ENCODE measurements around the gene LOXL1. TPM values are rescaled to one million over a fixed set of nuclear protein-coding genes. Genes with fewer than 3 reads are reported as not detected.

The LOXL1 gene
- polyA plus RNA-seq, 1 of the 3 experiments (the other 2 are of a cell fraction): 50.3 TPM

DNA sequence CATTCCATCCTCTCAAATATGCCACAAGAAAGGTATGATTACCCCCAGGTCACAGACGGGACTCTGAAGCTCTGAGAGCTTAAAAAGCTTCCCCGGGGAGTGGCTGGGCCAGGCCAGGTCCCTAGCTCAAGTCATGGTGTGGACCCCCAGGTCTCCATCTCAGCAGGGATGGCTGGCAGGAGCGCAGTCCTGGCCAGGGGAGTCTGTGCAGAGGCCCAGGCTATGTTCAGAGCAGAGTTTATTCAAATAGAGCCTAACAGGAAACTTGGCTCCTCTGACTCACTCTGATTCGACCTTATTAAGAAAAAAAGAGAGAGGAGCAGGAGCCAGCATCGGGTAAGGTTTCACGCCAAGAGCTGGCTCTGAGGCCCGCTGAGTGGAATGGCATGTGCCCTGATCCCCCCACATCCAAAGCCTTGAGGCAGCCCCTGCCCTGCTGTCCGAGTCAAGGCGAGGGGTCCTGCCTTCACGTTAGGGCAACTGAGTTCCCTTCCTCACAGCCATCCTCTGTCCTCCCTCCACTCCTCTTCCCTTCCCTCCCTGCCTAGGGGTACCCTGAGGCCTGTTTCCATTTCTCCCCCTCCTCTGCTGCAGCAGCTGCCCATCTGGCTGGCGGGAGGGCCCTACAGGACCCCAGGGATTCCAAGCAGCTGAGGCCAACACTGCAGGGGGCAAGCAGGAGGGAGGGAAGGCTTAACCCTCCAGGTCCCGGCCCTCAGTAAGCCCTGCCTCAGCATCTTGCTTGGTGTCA is 1.9 kb upstream of the LOXL1 start (continued):
- TF ChIP-seq RXRA (IDR thresholded peaks at IDR 0.05; ENCODE audit: borderline replicate concordance, low read depth): peak; percentile 65; the same call in 1 of the 2 replicates
- TF ChIP-seq, protein P1, sequence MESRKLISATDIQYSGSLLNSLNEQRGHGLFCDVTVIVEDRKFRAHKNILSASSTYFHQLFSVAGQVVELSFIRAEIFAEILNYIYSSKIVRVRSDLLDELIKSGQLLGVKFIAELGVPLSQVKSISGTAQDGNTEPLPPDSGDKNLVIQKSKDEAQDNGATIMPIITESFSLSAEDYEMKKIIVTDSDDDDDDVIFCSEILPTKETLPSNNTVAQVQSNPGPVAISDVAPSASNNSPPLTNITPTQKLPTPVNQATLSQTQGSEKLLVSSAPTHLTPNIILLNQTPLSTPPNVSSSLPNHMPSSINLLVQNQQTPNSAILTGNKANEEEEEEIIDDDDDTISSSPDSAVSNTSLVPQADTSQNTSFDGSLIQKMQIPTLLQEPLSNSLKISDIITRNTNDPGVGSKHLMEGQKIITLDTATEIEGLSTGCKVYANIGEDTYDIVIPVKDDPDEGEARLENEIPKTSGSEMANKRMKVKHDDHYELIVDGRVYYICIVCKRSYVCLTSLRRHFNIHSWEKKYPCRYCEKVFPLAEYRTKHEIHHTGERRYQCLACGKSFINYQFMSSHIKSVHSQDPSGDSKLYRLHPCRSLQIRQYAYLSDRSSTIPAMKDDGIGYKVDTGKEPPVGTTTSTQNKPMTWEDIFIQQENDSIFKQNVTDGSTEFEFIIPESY (IDR thresholded peaks at IDR 0.05; ENCODE audit: borderline replicate concordance, low read depth): 0 out of 2 replicates have a peak, but pooled peaks have one; percentile 50
- peak; percentile 76 for TF ChIP-seq TEAD4 (IDR thresholded peaks at IDR 0.05; ENCODE audit: borderline replicate concordance, insufficient read depth)
- no peak for TF ChIP-seq MXI1 (IDR thresholded peaks at IDR 0.05; ENCODE audit: low read depth, low read length)
- no peak for TF ChIP-seq RCOR1 (IDR thresholded peaks at IDR 0.05; ENCODE audit: low read length)
- TF ChIP-seq MEF2A (IDR thresholded peaks at IDR 0.05; ENCODE audit: borderline replicate concordance, low read depth): no peak
- TF ChIP-seq, protein P2, sequence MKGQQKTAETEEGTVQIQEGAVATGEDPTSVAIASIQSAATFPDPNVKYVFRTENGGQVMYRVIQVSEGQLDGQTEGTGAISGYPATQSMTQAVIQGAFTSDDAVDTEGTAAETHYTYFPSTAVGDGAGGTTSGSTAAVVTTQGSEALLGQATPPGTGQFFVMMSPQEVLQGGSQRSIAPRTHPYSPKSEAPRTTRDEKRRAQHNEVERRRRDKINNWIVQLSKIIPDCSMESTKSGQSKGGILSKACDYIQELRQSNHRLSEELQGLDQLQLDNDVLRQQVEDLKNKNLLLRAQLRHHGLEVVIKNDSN (IDR thresholded peaks at IDR 0.05; ENCODE audit: borderline replicate concordance, low read depth): no peak
- no peak for TF ChIP-seq RFX5 (IDR thresholded peaks at IDR 0.05; ENCODE audit: low read length)
- TF ChIP-seq, protein P3, sequence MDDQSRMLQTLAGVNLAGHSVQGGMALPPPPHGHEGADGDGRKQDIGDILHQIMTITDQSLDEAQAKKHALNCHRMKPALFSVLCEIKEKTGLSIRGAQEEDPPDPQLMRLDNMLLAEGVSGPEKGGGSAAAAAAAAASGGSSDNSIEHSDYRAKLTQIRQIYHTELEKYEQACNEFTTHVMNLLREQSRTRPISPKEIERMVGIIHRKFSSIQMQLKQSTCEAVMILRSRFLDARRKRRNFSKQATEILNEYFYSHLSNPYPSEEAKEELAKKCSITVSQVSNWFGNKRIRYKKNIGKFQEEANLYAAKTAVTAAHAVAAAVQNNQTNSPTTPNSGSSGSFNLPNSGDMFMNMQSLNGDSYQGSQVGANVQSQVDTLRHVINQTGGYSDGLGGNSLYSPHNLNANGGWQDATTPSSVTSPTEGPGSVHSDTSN (IDR thresholded peaks at IDR 0.05): peak; percentile 65
- no peak for TF ChIP-seq SIN3A (IDR thresholded peaks at IDR 0.05; ENCODE audit: borderline replicate concordance, low read depth, low read length)
- no peak for TF ChIP-seq NRF1 (IDR thresholded peaks at IDR 0.05; ENCODE audit: low read depth, low read length)
- peak in 1 of 2 experiments; percentile 69; a peak in 2 of 4 replicates for TF ChIP-seq EP300 (IDR thresholded peaks at IDR 0.05; ENCODE audit: borderline replicate concordance in 1 of 2, low read depth in 1 of 2, low read length in 1 of 2)
- TF ChIP-seq, protein P4, sequence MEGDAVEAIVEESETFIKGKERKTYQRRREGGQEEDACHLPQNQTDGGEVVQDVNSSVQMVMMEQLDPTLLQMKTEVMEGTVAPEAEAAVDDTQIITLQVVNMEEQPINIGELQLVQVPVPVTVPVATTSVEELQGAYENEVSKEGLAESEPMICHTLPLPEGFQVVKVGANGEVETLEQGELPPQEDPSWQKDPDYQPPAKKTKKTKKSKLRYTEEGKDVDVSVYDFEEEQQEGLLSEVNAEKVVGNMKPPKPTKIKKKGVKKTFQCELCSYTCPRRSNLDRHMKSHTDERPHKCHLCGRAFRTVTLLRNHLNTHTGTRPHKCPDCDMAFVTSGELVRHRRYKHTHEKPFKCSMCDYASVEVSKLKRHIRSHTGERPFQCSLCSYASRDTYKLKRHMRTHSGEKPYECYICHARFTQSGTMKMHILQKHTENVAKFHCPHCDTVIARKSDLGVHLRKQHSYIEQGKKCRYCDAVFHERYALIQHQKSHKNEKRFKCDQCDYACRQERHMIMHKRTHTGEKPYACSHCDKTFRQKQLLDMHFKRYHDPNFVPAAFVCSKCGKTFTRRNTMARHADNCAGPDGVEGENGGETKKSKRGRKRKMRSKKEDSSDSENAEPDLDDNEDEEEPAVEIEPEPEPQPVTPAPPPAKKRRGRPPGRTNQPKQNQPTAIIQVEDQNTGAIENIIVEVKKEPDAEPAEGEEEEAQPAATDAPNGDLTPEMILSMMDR (IDR thresholded peaks at IDR 0.05): no peak
- TF ChIP-seq, protein P5, sequence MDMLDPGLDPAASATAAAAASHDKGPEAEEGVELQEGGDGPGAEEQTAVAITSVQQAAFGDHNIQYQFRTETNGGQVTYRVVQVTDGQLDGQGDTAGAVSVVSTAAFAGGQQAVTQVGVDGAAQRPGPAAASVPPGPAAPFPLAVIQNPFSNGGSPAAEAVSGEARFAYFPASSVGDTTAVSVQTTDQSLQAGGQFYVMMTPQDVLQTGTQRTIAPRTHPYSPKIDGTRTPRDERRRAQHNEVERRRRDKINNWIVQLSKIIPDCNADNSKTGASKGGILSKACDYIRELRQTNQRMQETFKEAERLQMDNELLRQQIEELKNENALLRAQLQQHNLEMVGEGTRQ (IDR thresholded peaks at IDR 0.05; ENCODE audit: borderline replicate concordance, low read depth, low read length): no peak
- TF ChIP-seq SMC3 (IDR thresholded peaks at IDR 0.05; ENCODE audit: low read depth, low read length): no peak
- TF ChIP-seq FOXM1 (IDR thresholded peaks at IDR 0.05; ENCODE audit: low read depth): peak; percentile 44; the same call in 1 of the 2 replicates
- TF ChIP-seq NFIC (IDR thresholded peaks at IDR 0.05; ENCODE audit: borderline replicate concordance): peak; percentile 94
- TF ChIP-seq TCF12 (IDR thresholded peaks at IDR 0.05): peak; percentile 86
- TF ChIP-seq POLR2AphosphoS5 (IDR thresholded peaks at IDR 0.05; ENCODE audit: low read depth, low read length): peak; percentile 34; the same call in 1 of the 2 replicates
- peak; percentile 75 for TF ChIP-seq FOSL2 (IDR thresholded peaks at IDR 0.05; ENCODE audit: borderline replicate concordance, low read depth)
- no peak for TF ChIP-seq RAD21 (IDR thresholded peaks at IDR 0.05; ENCODE audit: low read length)
- TF ChIP-seq CHD2 (IDR thresholded peaks at IDR 0.05; ENCODE audit: low read length, partially characterized antibody): no peak
- TF ChIP-seq GABPA (IDR thresholded peaks at IDR 0.05; ENCODE audit: low read depth): 0 out of 2 replicates have a peak, but pooled peaks have one; percentile 26
